ENCODE data around the gene AQP5. TPM values are rescaled to one million over a fixed set of nuclear protein-coding genes. Genes with fewer than 3 reads are reported as not detected.

Gene AQP5
- total RNA-seq, 1 donor from 2014 or later: not detected

- H3K27me3 Mint-ChIP-seq (ENCODE audit: unreplicated experiment): peaks cover 10% of the 10 kb centered on the region
- no peak for DNase-seq
- no peak overlapping the region for H3K4me3 Mint-ChIP-seq (ENCODE audit: unreplicated experiment)
- peaks cover 2% of the 10 kb centered on the region for H3K4me1 Mint-ChIP-seq (ENCODE audit: low read depth, unreplicated experiment)
- H3K36me3 Mint-ChIP-seq (ENCODE audit: unreplicated experiment): no peaks in the 10 kb centered on the region
- TF ChIP-seq, protein P1, sequence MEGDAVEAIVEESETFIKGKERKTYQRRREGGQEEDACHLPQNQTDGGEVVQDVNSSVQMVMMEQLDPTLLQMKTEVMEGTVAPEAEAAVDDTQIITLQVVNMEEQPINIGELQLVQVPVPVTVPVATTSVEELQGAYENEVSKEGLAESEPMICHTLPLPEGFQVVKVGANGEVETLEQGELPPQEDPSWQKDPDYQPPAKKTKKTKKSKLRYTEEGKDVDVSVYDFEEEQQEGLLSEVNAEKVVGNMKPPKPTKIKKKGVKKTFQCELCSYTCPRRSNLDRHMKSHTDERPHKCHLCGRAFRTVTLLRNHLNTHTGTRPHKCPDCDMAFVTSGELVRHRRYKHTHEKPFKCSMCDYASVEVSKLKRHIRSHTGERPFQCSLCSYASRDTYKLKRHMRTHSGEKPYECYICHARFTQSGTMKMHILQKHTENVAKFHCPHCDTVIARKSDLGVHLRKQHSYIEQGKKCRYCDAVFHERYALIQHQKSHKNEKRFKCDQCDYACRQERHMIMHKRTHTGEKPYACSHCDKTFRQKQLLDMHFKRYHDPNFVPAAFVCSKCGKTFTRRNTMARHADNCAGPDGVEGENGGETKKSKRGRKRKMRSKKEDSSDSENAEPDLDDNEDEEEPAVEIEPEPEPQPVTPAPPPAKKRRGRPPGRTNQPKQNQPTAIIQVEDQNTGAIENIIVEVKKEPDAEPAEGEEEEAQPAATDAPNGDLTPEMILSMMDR (IDR thresholded peaks at IDR 0.05; ENCODE audit: partially characterized antibody, unreplicated experiment): no peak
- H3K27ac Mint-ChIP-seq (ENCODE audit: unreplicated experiment): no peak overlapping the region
- peaks cover 6% of the 10 kb centered on the region for H3K9me3 Mint-ChIP-seq (ENCODE audit: unreplicated experiment)
Observed at GRCh38 chr12:49917788-49918173, 43.9 kb upstream of the AQP5 start.

- H3K27ac Mint-ChIP-seq (ENCODE audit: unreplicated experiment): no peak overlapping the region
- H3K4me1 Mint-ChIP-seq (ENCODE audit: low read depth, unreplicated experiment): no peaks in the 10 kb centered on the region
- H3K4me3 Mint-ChIP-seq (ENCODE audit: unreplicated experiment): no peak overlapping the region
- H3K36me3 Mint-ChIP-seq (ENCODE audit: unreplicated experiment): no peaks in the 10 kb centered on the region
- no peak for DNase-seq
- H3K9me3 Mint-ChIP-seq (ENCODE audit: unreplicated experiment): peaks cover 6% of the 10 kb centered on the region
- TF ChIP-seq, protein P1 (IDR thresholded peaks at IDR 0.05; ENCODE audit: partially characterized antibody, unreplicated experiment): no peak
- peaks cover 8% of the 10 kb centered on the region for H3K27me3 Mint-ChIP-seq (ENCODE audit: unreplicated experiment)
Observed at GRCh38 chr12:49920241-49920914, 41.3 kb upstream of the AQP5 start.

GRCh38 chr12:49920915-49921286 lies 40.8 kb upstream of the AQP5 start:
- H3K4me3 Mint-ChIP-seq (ENCODE audit: unreplicated experiment): no peak overlapping the region
- H3K27ac Mint-ChIP-seq (ENCODE audit: unreplicated experiment): no peak overlapping the region
- peaks cover 6% of the 10 kb centered on the region for H3K9me3 Mint-ChIP-seq (ENCODE audit: unreplicated experiment)
- TF ChIP-seq, protein P1 (IDR thresholded peaks at IDR 0.05; ENCODE audit: partially characterized antibody, unreplicated experiment): no peak
- no peaks in the 10 kb centered on the region for H3K36me3 Mint-ChIP-seq (ENCODE audit: unreplicated experiment)
- peaks cover 8% of the 10 kb centered on the region for H3K27me3 Mint-ChIP-seq (ENCODE audit: unreplicated experiment)
- no peaks in the 10 kb centered on the region for H3K4me1 Mint-ChIP-seq (ENCODE audit: low read depth, unreplicated experiment)
- no peak for DNase-seq

DNA sequence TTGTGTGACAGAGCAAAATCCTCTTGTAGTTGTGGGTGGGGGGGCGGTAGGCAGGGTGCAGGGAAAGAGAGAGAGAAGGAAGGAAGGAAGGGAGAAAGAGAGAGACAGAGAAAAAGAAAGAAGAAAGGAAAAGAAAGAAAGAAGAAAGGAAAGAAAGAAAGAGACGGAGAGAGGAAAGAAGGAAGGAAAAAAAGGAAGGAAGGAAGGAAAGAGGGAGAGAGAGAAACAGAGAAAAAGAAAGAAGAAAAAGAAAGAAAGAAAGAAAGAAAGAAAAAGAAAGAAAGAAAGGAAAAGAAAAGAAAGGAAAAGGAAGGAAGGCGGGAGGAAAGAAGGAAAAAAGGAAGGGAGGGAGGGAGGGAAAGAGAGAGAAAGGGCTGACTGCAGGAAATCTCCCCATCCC lies 40.4 kb upstream of the AQP5 start:
- Mint-ChIP-seq H3K4me1 (ENCODE audit: low read depth, unreplicated experiment) (no peaks in the 10 kb centered on the region), H3K36me3 (ENCODE audit: unreplicated experiment) (no peaks in the 10 kb centered on the region), H3K9me3 (ENCODE audit: unreplicated experiment) (peaks cover 6% of the 10 kb centered on the region), H3K27me3 (ENCODE audit: unreplicated experiment) (peaks cover 8% of the 10 kb centered on the region), H3K4me3 (ENCODE audit: unreplicated experiment) (no peak overlapping the region), H3K27ac (ENCODE audit: unreplicated experiment) (no peak overlapping the region)
- DNase-seq: no peak
- TF ChIP-seq, protein P1 (IDR thresholded peaks at IDR 0.05; ENCODE audit: partially characterized antibody, unreplicated experiment): no peak

DNA sequence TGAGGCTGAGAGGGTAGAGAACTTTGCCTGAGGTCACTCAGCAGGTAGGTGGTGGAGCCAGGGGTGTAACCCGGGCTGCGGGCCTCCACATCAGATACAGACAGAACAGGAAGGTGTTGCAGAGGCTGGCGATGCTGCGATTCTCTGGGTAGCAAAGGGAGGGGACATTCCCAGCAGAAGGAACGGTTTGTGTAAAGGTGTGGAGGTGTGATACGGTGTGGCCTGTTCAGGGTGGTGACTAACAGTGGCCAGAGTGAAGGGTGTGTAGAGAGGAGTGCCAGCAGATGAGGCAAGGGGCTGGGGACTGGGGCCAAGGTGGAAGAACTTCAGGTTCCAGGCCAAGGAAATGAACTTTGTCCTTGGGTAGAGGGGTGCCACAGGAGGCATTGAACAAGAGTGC lies 39.7 kb upstream of the AQP5 start:
- H3K4me3 Mint-ChIP-seq (ENCODE audit: unreplicated experiment): no peak overlapping the region
- DNase-seq: no peak
- no peaks in the 10 kb centered on the region for H3K36me3 Mint-ChIP-seq (ENCODE audit: unreplicated experiment)
- H3K27me3 Mint-ChIP-seq (ENCODE audit: unreplicated experiment): peaks cover 7% of the 10 kb centered on the region
- TF ChIP-seq, protein P1 (IDR thresholded peaks at IDR 0.05; ENCODE audit: partially characterized antibody, unreplicated experiment): no peak
- peaks cover 6% of the 10 kb centered on the region for H3K9me3 Mint-ChIP-seq (ENCODE audit: unreplicated experiment)
- H3K27ac Mint-ChIP-seq (ENCODE audit: unreplicated experiment): no peak overlapping the region
- no peaks in the 10 kb centered on the region for H3K4me1 Mint-ChIP-seq (ENCODE audit: low read depth, unreplicated experiment)
